Measurements from ENCODE around the gene NBAS. TPM values are rescaled to one million over a fixed set of nuclear protein-coding genes. Genes with fewer than 3 reads are reported as not detected.

NBAS gene
- polyA plus RNA-seq, 2 of the 4 experiments (the other 2 are of a cell fraction) = 16.7 to 34.9 TPM

GRCh38 chr2:15577071-15577735 is 16.1 kb upstream of the NBAS start:
- peak; percentile 66 to 85 for DNase-seq (ENCODE audit: low read depth in 1 of 2, low spot score in 1 of 2)
- no peak overlapping the region for H3K27ac ChIP-seq
- peak; percentile 93 to 99 for ATAC-seq
- H3K4me3 ChIP-seq = no peak overlapping the region
- FAIRE-seq = peak; percentile 13
- CTCF ChIA-PET = interaction anchor here (0.6 to 10.1 kb wide), 31 partner anchors 9 to 1821 kb away, joined by 3 to 147 read pairs (median 3); partner anchors contain the start of genes DDX1 and NBAS
- TF ChIP-seq CBX2 (IDR thresholded peaks at IDR 0.05; ENCODE audit: borderline replicate concordance, low read depth) = no peak
- TF ChIP-seq, protein P1, sequence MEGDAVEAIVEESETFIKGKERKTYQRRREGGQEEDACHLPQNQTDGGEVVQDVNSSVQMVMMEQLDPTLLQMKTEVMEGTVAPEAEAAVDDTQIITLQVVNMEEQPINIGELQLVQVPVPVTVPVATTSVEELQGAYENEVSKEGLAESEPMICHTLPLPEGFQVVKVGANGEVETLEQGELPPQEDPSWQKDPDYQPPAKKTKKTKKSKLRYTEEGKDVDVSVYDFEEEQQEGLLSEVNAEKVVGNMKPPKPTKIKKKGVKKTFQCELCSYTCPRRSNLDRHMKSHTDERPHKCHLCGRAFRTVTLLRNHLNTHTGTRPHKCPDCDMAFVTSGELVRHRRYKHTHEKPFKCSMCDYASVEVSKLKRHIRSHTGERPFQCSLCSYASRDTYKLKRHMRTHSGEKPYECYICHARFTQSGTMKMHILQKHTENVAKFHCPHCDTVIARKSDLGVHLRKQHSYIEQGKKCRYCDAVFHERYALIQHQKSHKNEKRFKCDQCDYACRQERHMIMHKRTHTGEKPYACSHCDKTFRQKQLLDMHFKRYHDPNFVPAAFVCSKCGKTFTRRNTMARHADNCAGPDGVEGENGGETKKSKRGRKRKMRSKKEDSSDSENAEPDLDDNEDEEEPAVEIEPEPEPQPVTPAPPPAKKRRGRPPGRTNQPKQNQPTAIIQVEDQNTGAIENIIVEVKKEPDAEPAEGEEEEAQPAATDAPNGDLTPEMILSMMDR (IDR thresholded peaks at IDR 0.05) = peak; percentile 94
- no peak for TF ChIP-seq POLR2AphosphoS2 (conservative IDR thresholded peaks at IDR 0.05; ENCODE audit: low read length)
- peak; percentile 77 for TF ChIP-seq SMC3 (IDR thresholded peaks at IDR 0.05)
- TF ChIP-seq RAD21 (conservative IDR thresholded peaks at IDR 0.05 in 1 of 2, IDR thresholded peaks at IDR 0.05 in 1 of 2) = peak; percentile 83 to 95
- POLR2A ChIA-PET = interaction anchor here (1.0 kb wide), 1 partner anchor 16 kb away, joined by 3 read pairs; the partner anchor contains the start of gene NBAS
- 15% methylated on average over 7 of the region's 7 CpGs for WGBS (ENCODE audit: missing lambda C conversion rate)
- H3K4me2 ChIP-seq = no peak overlapping the region
- H3K4me1 ChIP-seq = no peaks in the 10 kb centered on the region
- no peaks in the 10 kb centered on the region for H3K9me3 ChIP-seq

DNA sequence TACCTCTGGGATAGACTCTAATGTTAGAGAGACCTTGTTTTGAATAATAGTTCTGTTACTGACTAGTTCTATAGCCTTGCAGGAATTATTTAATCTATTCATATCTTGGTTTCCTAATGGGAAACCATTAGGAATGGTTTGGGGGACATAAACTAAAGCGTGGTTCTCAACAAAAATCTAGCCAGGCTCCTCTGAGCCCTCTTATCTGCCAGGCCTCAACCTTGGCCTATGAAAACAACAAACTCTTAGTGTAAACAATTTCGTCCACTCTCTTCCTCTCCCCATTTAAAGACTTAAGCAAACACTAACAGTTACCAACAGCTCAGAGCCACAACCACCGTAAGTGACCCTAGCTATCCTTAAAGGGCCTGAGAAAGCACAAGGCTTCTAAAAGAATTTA is 10.6 kb upstream of the NBAS start:
- ATAC-seq = no peak
- no peak overlapping the region for H3K4me3 ChIP-seq
- TF ChIP-seq FOSL2 (IDR thresholded peaks at IDR 0.05) (no peak), FOSL2 (CRISPR knock-in tag; IDR thresholded peaks at IDR 0.05) (no peak), RARB (CRISPR knock-in tag; IDR thresholded peaks at IDR 0.05) (no peak), SMC3 (IDR thresholded peaks at IDR 0.05) (no peak), ZSCAN20 (CRISPR knock-in tag; IDR thresholded peaks at IDR 0.05) (no peak), MAZ (IDR thresholded peaks at IDR 0.05; ENCODE audit: borderline replicate concordance, low read depth, low read length) (no peak), HOXB13 (CRISPR knock-in tag; IDR thresholded peaks at IDR 0.05; ENCODE audit: low read depth) (no peak), JUNB (IDR thresholded peaks at IDR 0.05) (no peak), EHMT2 (IDR thresholded peaks at IDR 0.05; ENCODE audit: low read depth) (no peak), POLR2AphosphoS2 (conservative IDR thresholded peaks at IDR 0.05; ENCODE audit: low read length) (no peak), PHF8 (IDR thresholded peaks at IDR 0.05; ENCODE audit: borderline replicate concordance, low read depth) (no peak), POLR2A (IDR thresholded peaks at IDR 0.05; ENCODE audit: low read length) (no peak), KDM5A (IDR thresholded peaks at IDR 0.05) (no peak), EHF (CRISPR knock-in tag; IDR thresholded peaks at IDR 0.05) (no peak), ZFP36 (IDR thresholded peaks at IDR 0.05; ENCODE audit: borderline replicate concordance, partially characterized antibody) (no peak), HEYL (CRISPR knock-in tag; IDR thresholded peaks at IDR 0.05) (no peak), KDM1A (IDR thresholded peaks at IDR 0.05; ENCODE audit: low read depth) (no peak), RNF2 (IDR thresholded peaks at IDR 0.05; ENCODE audit: borderline replicate concordance, low read depth) (no peak), ZC3H11A (IDR thresholded peaks at IDR 0.05) (no peak)
- TF ChIP-seq, protein P2, sequence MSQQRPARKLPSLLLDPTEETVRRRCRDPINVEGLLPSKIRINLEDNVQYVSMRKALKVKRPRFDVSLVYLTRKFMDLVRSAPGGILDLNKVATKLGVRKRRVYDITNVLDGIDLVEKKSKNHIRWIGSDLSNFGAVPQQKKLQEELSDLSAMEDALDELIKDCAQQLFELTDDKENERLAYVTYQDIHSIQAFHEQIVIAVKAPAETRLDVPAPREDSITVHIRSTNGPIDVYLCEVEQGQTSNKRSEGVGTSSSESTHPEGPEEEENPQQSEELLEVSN (IDR thresholded peaks at IDR 0.05; ENCODE audit: borderline replicate concordance, low read depth) = no peak
- no peak overlapping the region for H3K4me2 ChIP-seq
- WGBS (ENCODE audit: missing lambda C conversion rate) = 61% methylated on average over 3 of the region's 3 CpGs
- CTCF ChIA-PET = interaction anchor here (1.1 to 10.1 kb wide), 2 partner anchors 10 to 16 kb away, joined by 3 to 147 read pairs; partner anchors contain the start of genes DDX1 and NBAS
- no peak overlapping the region for H3K27ac ChIP-seq
- no peak for FAIRE-seq
- H3K9me3 ChIP-seq = no peaks in the 10 kb centered on the region
- no peaks in the 10 kb centered on the region for H3K4me1 ChIP-seq
- POLR2A ChIA-PET = no interaction called here
- DNase-seq (ENCODE audit: low read depth in 1 of 2, low spot score in 1 of 2) = no peak

All from A549 (cell line).